ENCODE data around the gene PCDHGA7.
"Not testable (repeated sequence)": the region's sequence is repeated elsewhere in the genome, so short reads cannot be mapped to it uniquely, and the experiment has no call there.

Gene PCDHGA7

GRCh38 chr5:141432726-141433125 is 50.2 kb downstream of the PCDHGA7 start:
- not testable (repeated sequence) for DNase-seq

DNA sequence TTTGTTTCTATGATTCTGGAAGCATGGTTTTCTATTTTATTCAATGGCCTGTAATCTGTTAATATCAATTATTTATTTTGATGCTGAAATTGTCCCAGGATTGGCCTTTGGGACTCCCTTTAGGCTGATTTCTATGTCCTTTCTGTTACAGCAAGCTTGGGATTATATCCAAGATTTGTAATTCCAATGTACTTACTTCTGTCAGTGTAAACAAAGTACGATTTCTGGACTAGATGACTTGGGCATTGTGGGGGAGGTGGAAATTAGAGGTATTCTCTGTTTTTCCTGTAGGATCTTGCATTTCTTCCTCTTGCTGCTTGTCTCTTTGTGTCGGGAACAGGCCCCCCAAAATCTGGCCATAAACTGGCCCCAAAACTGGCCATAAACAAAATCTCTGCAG is 51.5 kb downstream of the PCDHGA7 start:
- DNase-seq = no peak
